HG02798 (cell line): ENCODE data around the gene CRTC3.

Source experiments
- ATAC-seq: cut with Tn5 transposase; IDR thresholded peaks from one replicate; pipeline ENCODE4 v1.9.1; 2021; ENCODE audit warnings: mild to moderate bottlenecking; ENCODE audit not compliant: unreplicated experiment, poor library complexity

Gene CRTC3

GRCh38 chr15:90588427-90588826 lies 58.7 kb downstream of the CRTC3 start:
- ATAC-seq, result no peak

DNA sequence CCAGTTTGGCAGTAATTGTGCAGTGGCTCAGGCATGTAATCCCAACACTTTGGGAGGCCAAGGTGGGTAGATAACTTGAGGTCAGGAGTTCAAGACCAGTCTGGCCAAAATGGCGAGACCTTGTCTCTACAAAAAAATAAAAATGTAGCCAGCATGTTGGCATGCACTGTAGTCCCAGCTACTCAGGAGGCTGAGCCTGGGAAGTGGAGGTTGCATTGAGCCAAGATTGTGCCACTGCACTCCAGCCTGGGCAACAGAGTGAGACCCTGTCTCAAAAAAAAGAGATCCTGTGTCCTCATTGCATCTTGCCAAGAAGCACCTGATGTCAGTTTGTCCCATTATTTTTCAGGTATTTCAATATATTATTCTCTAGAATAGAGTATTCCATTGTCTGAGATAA lies 61.8 kb downstream of the CRTC3 start:
- no peak for ATAC-seq

DNA sequence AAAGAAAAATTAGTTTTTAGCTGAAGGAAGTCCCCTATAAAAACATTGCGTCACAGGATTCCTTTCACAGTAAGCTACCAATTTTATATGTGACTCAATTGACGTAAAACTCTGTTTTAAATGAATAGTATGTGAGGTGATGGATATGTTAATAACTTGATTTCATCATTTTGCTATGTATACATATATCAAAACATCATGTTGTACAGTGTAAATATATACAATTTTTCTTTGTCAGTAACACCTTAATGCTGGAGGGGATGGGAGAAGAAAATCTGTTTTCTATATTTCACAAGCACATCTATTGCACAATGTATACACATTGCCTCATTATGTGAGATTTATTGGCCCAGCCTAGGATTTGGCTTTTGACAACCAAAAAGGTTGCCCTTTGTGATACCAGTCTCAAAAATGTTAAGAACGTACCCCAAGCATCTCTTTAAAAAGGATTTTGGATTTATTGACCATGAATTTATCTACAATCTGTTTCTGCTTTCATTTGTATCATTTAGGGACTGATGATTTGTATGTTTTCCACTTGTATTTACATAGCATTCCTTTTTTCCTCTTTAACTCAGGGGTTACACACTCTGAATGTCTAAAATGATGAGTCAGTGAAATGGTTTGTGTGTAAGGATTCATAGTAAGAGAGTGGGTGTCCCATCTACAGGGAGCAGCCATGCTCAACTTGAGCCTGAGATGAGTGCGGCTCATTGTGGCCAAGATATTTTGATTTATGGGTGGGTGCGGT lies 62.6 kb downstream of the CRTC3 start:
- ATAC-seq, result no peak

DNA sequence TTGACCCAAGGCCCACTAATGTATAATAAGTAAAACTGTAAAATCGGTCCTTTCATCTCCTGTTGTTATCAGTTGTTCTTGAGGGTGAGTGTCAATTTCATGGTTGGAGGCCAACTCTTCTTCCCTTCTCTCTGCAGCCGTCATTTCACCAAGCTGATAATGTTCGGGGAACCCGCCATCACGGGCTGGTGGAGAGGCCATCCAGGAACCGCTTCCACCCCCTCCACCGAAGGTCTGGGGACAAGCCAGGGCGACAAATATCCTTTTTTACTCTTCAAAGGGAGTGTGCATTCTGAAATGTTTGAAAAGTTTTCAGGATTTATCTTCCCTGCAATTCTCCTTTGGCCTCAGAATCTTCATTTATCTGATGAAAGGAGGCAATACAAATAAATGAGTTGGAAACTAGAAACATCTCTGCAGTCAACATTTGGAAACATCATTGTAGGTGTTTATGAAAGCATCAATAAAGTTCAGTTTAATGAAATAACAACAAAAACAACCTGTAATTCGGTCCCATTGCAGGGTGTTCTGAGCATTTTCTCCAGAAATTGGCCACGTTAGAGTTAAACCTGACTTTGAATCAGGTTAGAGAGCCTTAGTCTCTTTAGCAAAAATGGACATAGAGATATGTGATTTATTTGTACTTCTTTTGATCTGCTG lies 63.9 kb downstream of the CRTC3 start:
- ATAC-seq, result no peak

- no peak for ATAC-seq
These were observed 64.6 kb downstream of the CRTC3 start for GRCh38 chr15:90594301-90594738.

- no peak for ATAC-seq
These were observed 66.0 kb downstream of the CRTC3 start for GRCh38 chr15:90595763-90596155.

- ATAC-seq, result no peak
These were observed 67.2 kb downstream of the CRTC3 start for GRCh38 chr15:90596943-90597342.

DNA sequence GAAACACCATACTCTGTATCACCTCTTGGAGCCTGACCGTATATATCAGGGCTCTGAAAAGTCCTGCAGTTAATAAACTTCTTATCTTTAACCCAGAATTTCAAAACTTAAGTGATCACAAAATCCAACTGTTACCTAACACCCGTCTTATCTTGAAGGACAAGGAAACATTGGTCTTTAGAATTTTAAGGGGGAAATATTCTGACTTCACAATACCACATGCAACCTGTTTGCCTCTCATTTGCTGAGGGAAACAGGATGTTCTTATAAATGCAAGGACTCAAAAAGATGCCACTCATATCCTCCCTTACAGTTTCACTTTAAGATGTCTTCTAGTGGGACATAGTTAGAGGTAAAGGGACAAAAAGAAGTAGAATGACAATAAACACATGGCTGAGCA lies 67.9 kb downstream of the CRTC3 start:
- peak; percentile 27 for ATAC-seq

GRCh38 chr15:90598031-90598577 lies 68.4 kb downstream of the CRTC3 start:
- ATAC-seq, result peak; percentile 37

- no peak for ATAC-seq
These were observed 69.0 kb downstream of the CRTC3 start for GRCh38 chr15:90598679-90599078.

DNA sequence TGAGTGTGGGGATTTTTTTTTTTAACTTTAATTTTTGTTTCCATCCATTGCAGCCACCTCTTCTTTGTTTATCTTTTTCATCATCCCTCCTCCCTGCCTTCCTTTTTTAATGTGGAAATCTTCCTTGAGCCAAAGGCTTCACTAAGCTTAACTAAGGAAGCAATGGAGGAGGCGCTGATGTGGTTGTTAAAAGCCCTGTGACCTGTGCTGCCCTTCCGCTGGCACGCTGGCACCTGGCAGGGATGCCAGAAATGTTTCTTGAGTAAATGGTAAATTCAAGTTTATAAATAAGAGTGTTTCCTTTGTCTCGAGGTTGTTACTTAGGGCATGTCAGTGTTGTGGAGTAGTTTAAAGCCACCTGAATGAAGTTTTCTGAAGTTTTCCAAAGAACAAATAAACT lies 69.4 kb downstream of the CRTC3 start:
- no peak for ATAC-seq

- no peak for ATAC-seq
These were observed 69.9 kb downstream of the CRTC3 start for GRCh38 chr15:90599644-90600043.

DNA sequence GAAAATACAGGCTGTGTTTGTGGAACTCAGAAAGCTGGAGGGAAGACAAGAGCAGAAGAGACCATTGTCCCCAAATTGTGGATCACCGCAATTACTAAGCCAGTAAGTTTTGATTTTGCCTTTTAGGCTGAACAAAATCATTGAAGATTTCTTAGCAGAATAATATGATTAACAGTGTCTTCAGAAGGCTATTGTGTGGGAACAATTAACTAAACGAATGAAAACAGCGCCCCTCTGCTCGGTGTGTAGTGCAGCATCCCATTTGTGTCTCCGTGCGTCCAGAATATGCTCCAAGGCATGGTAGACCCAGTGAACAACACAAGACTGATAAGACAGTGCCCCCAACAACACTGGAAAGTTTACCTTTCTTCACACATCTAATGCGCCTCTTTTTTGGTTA lies 71.2 kb downstream of the CRTC3 start:
- no peak for ATAC-seq

DNA sequence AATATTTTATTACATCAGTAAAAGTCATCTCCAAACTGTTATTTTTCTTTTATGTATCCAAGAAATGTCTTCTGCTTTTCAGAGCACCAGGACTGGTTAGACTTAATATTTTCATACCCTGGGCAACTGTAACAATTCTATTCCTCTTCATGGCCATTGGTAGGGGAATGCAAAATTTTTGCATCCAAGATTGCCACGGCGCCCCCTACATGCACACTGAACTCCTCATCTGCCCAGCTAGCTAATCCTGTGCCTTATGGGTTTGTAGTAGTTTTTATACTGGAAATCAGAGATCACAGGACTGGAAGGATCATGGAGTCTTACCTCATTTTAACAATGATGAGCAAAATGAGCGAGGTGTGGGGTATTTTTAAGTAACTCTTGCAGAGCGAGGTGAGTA lies 74.2 kb downstream of the CRTC3 start:
- ATAC-seq, result no peak

- ATAC-seq, result no peak
These were observed 76.9 kb downstream of the CRTC3 start for GRCh38 chr15:90606641-90607040.

DNA sequence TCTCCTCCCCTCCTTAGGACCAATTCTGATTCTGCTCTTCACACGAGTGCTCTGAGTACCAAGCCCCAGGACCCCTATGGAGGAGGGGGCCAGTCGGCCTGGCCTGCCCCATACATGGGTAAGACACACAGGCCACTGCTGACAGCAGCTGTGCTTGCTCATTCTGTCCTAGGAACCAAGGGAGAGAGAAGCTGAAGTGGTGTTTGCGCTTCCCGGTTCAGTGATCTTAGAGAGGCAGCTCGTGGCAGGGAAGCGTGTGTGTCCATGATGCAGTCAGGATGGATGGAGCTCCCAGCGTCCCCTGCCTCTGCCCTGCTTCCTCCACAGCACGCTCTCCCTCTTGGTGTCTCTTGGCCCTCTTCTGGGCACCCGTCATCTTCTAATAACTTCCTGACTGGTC lies 77.6 kb downstream of the CRTC3 start:
- no peak for ATAC-seq

GRCh38 chr15:90609242-90610180 lies 79.8 kb downstream of the CRTC3 start:
- ATAC-seq, result no peak

DNA sequence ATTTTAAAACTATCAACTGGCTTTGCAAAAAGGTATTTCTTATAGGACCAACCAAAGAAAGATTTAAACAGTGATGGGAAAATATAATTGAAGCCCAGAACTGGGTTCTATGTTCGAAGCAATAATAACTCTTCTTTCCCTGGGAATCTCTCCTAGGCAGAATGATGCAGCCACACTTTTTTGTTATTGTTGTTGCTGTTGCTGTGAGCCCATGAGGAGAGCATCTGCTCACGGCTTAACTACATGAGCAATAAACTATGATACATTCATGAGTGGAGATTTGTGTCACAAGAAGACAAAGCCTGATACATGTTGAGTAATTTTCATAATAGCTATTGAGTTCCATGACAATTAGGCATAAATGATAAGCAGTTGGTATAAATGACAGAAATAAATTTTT lies 80.5 kb downstream of the CRTC3 start:
- no peak for ATAC-seq

- ATAC-seq, result no peak
These were observed 81.4 kb downstream of the CRTC3 start for GRCh38 chr15:90611157-90611556.

DNA sequence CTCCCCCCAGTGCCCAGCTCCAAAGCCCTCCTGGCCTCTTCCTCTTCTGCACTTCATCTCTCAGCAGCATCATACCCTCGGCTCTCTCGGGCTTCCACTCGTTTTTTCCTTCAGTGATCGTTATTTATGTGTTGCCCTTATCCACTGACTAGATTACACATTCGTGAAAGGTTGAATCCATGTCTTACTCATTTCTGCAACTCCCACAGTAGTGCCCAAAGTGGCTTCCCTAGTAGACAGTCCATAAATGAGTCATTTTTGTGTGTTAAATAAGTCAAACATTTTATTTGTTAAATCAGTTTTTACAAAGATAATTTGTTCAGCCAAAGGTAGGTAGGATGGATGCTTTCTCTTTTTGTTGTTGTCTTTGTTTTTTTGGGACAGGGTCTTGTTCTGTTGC lies 87.4 kb downstream of the CRTC3 start:
- ATAC-seq, result no peak

DNA sequence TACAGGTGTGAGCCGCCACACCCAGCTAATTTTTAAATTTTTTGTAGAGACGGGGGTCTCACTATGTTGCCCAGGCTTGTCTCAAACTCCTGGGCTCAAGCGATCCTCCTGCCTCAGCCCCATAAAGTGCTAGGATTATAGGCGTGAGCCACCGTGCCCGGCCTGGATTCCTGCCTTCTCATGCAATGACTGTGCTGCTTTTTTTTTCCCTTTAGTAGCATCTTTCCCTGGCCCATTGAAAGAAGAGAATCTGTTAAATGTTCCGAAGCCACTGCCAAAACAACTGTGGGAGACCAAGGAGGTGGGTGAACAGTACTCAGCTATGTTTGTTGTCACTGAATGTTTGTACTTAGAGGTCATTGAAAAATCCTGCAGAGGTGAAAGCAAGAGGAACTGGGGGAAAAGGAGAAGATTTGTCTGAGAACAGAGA lies 88.0 kb downstream of the CRTC3 start:
- no peak for ATAC-seq
